GM12873 (cell line): Measurements from ENCODE around the gene ARID1B.

Source experiments
- TF ChIP-seq, protein P1 (sequence below): IDR thresholded peaks from 2 replicates; pipeline ENCODE4 v1.5.1; 2012; ENCODE audit warnings: low read depth, mild to moderate bottlenecking, moderate library complexity, low read length, control low read depth; ENCODE audit not compliant: insufficient read depth; ENCODE audit errors: missing control alignments

ARID1B gene

DNA sequence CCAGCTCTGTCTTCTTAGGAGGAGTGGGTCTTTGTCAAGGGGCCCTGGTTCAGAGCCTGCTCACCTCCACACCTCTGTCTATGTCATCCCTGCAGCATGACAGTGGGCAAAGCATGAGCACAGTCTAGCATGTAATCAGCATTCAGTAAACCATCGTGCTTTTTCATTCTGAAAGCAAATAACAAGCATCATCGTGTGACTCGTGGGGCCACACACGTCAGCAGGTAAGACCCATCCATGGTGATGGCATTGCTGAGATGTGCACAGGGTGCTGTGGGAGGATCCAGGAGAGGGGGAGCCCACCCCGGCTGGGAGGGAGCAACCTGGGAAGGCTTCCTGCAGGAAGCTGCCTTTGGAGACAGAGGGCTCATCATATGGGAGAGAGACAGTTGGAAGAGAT is 439.4 kb downstream of the ARID1B start:
- TF ChIP-seq, protein P1, sequence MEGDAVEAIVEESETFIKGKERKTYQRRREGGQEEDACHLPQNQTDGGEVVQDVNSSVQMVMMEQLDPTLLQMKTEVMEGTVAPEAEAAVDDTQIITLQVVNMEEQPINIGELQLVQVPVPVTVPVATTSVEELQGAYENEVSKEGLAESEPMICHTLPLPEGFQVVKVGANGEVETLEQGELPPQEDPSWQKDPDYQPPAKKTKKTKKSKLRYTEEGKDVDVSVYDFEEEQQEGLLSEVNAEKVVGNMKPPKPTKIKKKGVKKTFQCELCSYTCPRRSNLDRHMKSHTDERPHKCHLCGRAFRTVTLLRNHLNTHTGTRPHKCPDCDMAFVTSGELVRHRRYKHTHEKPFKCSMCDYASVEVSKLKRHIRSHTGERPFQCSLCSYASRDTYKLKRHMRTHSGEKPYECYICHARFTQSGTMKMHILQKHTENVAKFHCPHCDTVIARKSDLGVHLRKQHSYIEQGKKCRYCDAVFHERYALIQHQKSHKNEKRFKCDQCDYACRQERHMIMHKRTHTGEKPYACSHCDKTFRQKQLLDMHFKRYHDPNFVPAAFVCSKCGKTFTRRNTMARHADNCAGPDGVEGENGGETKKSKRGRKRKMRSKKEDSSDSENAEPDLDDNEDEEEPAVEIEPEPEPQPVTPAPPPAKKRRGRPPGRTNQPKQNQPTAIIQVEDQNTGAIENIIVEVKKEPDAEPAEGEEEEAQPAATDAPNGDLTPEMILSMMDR: no peak

DNA sequence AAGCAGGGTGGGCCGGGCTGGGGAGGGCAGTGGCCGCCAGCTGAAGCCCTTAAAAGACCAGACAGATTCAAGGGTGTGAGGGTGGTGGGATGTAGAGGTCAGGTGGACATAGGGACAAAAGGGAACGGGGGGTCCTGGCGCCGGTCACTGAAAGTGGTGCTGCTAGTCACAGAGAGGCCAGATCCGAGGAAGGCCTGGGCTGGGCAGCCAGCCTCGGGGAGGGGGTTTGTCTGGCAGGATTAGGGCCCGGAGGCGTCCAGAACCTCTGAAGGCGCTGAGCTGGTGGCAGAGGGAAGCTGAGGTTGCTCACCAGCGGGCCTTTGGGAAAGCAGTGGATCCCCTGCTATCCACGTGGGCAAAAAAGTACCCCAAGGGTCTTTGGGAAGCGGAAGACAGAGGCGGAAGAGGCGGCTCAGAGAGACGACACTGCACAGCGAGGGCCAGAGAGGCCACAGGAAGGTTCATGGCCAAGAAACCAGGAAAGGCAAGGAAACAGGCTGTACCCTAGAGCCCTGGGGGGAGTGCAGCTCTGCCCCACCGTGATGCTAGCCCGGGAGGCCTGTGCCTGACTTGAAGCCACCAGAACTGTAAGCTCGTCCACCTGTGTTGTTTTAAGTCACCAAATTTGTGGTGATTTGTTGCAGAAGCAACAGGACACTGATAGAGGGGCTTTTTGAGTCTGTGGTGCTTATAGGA is 440.2 kb downstream of the ARID1B start:
- TF ChIP-seq, protein P1: no peak

DNA sequence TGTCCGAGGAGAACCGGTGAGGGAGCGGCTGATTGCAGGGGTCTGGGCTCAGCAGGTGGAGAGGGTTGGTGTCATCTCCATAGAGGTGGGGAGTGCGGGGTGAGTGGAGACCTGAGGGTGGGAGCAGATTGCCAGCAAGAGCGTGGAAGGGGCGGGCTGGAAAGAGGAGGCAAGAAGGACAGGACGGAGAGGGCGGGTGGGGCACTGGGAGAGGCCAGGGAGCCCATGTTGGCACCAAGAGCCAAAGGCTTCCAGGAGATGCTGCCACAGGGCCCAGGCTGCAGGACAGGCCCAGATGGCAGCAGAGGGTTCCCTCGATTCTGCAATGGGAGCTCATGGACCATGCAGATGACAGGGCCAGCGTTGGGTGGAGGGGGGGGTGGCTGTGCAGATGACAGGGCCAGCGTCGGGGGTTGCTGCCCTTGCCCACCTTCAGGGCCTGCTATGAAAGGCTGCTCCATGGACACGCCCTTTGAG is 440.8 kb downstream of the ARID1B start:
- TF ChIP-seq, protein P1: no peak

DNA sequence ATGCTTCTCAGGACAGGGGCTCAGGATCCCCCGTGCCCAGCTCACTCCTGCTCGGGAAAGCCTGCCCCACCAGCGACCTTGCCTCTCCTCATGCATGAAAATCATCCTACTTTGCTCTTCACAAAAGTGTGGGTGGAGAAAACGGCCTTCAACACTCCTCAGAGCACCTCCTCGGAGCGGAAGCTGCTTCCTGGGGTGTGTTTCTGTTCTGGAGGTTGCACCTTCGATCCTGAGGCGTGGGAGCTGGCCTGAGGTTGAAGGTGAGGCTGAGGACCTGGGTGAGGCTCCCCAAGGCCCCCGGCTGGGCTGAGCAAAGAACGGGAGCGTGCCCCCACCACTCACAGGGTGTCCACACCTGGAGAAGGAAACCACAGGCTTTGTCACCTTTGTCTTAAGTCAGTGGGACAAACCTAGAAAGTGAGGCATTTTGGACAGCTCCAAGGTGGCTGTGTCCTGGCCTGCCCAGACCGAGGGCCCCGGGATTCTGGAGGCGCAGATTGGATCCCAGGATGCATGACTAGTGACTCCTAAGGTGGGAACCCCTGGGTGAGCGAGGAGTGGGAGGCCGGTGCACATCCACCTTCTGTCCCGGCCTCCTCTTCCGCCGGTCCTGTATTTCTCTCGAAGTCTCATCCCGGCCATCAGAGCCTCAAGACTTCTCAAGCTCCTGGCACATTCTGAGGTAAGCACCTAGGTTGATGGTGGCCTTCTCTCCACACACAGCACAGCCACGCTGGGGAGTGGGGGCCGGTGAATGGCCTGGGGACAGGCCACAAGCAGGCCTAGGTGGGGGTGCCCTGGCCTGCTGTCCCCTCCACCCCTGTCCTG is 441.4 kb downstream of the ARID1B start:
- TF ChIP-seq, protein P1: no peak

DNA sequence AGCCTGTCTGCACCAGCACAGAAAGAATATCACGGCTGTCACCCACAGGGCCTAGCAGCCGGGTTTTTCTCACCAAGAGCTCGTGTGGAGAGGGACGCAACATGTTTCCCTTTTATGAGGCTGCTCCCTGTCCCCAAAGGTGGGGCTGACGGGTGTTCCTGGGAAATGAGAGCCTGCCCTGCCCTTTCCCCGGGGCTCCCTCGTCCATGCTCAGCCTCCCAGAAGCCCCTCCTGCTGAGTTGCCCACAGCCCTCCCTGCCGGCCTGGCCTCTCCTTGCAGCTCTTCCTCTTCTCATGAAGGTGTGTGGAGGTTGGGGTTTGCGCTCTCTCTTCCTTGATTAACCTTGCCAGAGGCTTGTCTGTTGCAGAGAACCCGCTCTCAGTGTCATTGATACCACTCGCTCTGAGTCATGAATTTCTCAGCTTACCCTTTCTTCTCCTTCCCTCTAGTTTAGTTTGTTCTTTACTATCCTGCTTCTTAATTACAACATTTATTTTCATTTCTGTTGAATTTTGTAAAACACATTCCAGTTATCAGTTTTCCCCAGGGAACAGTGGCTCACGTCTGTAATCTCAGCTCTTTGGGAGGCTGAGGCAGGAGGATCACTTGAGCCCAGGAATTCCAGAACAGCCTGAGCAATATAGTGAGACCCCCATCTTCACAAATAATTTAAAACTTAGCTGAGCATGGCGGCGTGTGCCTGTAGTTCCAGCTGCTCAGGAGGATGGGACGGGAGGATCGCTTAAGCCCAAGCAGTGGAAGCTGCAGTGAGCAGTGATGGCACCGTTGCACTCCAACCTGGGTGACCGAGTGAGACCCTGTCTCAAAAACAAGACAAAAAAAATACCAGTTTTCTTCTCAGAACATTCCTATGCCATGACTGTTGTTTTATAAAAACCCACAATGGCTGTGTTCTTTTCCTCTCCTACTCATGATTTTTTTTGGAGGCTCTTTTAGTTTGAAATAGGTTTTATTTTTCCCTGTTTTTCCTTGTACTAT is 442.3 kb downstream of the ARID1B start:
- TF ChIP-seq, protein P1: no peak

DNA sequence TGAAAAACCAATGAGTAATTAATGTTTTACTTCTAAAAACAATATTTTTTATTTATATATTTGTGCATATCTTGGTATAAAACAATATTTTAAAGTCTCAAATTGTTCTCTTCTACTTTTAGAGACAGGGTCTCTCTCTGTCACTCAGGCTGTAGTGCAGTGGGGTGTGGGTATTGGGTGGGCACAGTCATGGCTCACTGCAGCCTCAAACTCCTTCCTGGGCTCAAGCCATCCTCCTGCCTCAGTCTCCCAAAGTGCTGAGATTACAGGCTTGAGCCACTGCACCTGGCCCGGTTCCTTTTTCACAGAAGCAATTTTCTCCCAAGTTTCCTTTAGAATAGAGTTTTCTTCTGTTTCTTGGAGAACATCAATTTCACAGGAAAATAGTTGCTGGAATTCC is 443.3 kb downstream of the ARID1B start:
- TF ChIP-seq, protein P1: no peak
